GM12878 (cell line): ENCODE results near the gene TREH. TPM values are rescaled to one million over a fixed set of nuclear protein-coding genes. Genes with fewer than 3 reads are reported as not detected.

Experiments
- ATAC-seq: fragments of 200-7000 bp; cut with Tn5 transposase; 3 replicates; pipeline ENCODE4 v1.9.1; 2020; ENCODE audit warnings: mild to moderate bottlenecking, moderate library complexity
- BruUV-seq: library from RNA; stranded (reverse); fragments of 400-500 nt; replicated peaks from 2 replicates; lab custom pipeline; 2021; lab: Mats Ljungman, UMichigan
- CTCF ChIA-PET: fragments of 300-600 bp; sonication (Branson Sonifier 250); formaldehyde crosslinking; extraction: SDS; loops from one replicate; lab custom pipeline; 2021; ENCODE audit warnings: inconsistent platforms; lab: Yijun Ruan, JAX
- POLR2A ChIA-PET: fragments of 350-600 bp; formaldehyde crosslinking; extraction: SDS; loops from one replicate; lab custom pipeline; 2021; ENCODE audit warnings: inconsistent platforms; lab: Charles Lee
- RAD21 ChIA-PET: fragments of 300-600 bp; sonication (Branson Sonifier 250); formaldehyde crosslinking; loops from one replicate; lab custom pipeline; 2023; ENCODE audit warnings: antibody characterized with exemption; ENCODE audit not compliant: unreplicated experiment; lab: Charles Lee
- SMC1A ChIA-PET: fragments of 300-600 bp; sonication (Branson Sonifier 250); formaldehyde crosslinking; loops from one replicate; lab custom pipeline; 2023; ENCODE audit not compliant: unreplicated experiment, uncharacterized antibody; lab: Charles Lee
- DNase-seq: peaks from one replicate; pipeline ENCODE4 v3.0.0-alpha.2; 2011; ENCODE audit warnings: low read depth, low spot score
- FAIRE-seq: peaks from 3 replicates; lab custom pipeline; 2011; peaks lifted over from hg19 to GRCh38; lab: Jason Lieb, UNC
- H2AFZ ChIP-seq: 2 replicates; pipeline ENCODE4 v1.6.0; 2011; ENCODE audit warnings: low read depth, low read length, control low read depth; ENCODE audit not compliant: control insufficient read depth
- H3K27ac ChIP-seq: 2 replicates; pipeline ENCODE4 v1.5.1; 2011; ENCODE audit warnings: control low read depth; ENCODE audit not compliant: control insufficient read depth, insufficient read depth
- H3K27me3 ChIP-seq, 2 experiments: replicated peaks in 1 of 2; 2 replicates each; pipeline versions ENCODE4 v1.6.0 to v1.6.1; 2011; ENCODE audit warnings: low read length in 1 of 2; ENCODE audit not compliant: control insufficient read depth in 2 of 2, insufficient read depth in 2 of 2
- H3K36me3 ChIP-seq, 2 experiments: 2 replicates each; pipeline ENCODE4 v1.5.1; 2011; ENCODE audit warnings: low read length in 1 of 2; ENCODE audit not compliant: control insufficient read depth in 2 of 2, insufficient read depth in 2 of 2
- H3K4me1 ChIP-seq: 2 replicates; pipeline ENCODE4 v1.6.1; 2011; ENCODE audit warnings: mild to moderate bottlenecking, low read length, moderate library complexity, mixed read lengths; ENCODE audit not compliant: control insufficient read depth, insufficient read depth
- H3K4me2 ChIP-seq: 2 replicates; pipeline ENCODE4 v1.6.0; 2011; ENCODE audit warnings: control low read depth; ENCODE audit not compliant: control insufficient read depth, insufficient read depth
- H3K4me3 ChIP-seq: fragments of 200-600 bp; sonication (generic); 2 replicates; pipeline ENCODE4 v1.5.1; 2016
- H3K79me2 ChIP-seq: 2 replicates; pipeline ENCODE4 v1.6.0; 2011; ENCODE audit warnings: low read length; ENCODE audit not compliant: control insufficient read depth, insufficient read depth
- H3K9ac ChIP-seq: 2 replicates; pipeline ENCODE4 v1.8.0; 2011; ENCODE audit warnings: low read length, control low read depth, mixed read lengths; ENCODE audit not compliant: control insufficient read depth, insufficient read depth
- H3K9me3 ChIP-seq: replicated peaks from 3 replicates; pipeline ENCODE4 v1.5.1; 2011; ENCODE audit warnings: mild to moderate bottlenecking, low read length; ENCODE audit not compliant: control insufficient read depth, insufficient read depth
- H4K20me1 ChIP-seq: 2 replicates; pipeline ENCODE4 v1.6.0; 2011; ENCODE audit not compliant: control insufficient read depth, insufficient read depth
- CUX1 ChIP-seq: IDR thresholded peaks from 2 replicates; pipeline ENCODE4 v1.6.1; 2012; ENCODE audit warnings: improper control_type of control experiment, low read depth, low read length; ENCODE audit not compliant: insufficient replicate concordance
- E2F4 ChIP-seq: IDR thresholded peaks from 2 replicates; pipeline ENCODE4 v1.6.1; 2012; ENCODE audit warnings: low read depth, low read length, improper control_type of control experiment
- RAD51 ChIP-seq: fragments of 450-650 bp; IDR thresholded peaks from 2 replicates; pipeline ENCODE4 v1.6.1; 2016; ENCODE audit warnings: moderate library complexity, mild to moderate bottlenecking, inconsistent platforms
- RELA ChIP-seq: fragments of 450-650 bp; IDR thresholded peaks from 2 replicates; pipeline ENCODE4 v1.8.0; 2014; ENCODE audit warnings: borderline replicate concordance; ENCODE audit not compliant: partially characterized antibody
- SUPT20H ChIP-seq: IDR thresholded peaks from 2 replicates; pipeline ENCODE4 v1.6.1; 2011; ENCODE audit warnings: low read depth, mild to moderate bottlenecking, low read length, moderate library complexity, borderline replicate concordance; ENCODE audit not compliant: control insufficient read depth
- SUZ12 ChIP-seq: fragments of 200-600 bp; sonication (generic); IDR thresholded peaks from one replicate; pipeline ENCODE4 v1.6.1; 2018; ENCODE audit warnings: antibody characterized with exemption, mild to moderate bottlenecking; ENCODE audit not compliant: unreplicated experiment
- ZNF24 ChIP-seq: fragments of 450-650 bp; IDR thresholded peaks from 2 replicates; pipeline ENCODE4 v1.6.1; 2017; ENCODE audit warnings: antibody characterized with exemption, mild to moderate bottlenecking
- WGBS: methylation state at CpG from one replicate; pipeline ENCODE4 v1.1.6; 2016; ENCODE audit warnings: low lambda C conversion rate; ENCODE audit not compliant: insufficient replicate concordance, insufficient coverage; ENCODE audit errors: missing lambda C conversion rate; 5-methylcytosine and 5-hydroxymethylcytosine counted together
- in situ Hi-C: fragments of 300-500 bp; cut with MboI; formaldehyde crosslinking; loops from 9 replicates; pipeline ENCODE4 v1.14.3; 2018; ENCODE audit warnings: mixed read lengths
- intact Hi-C: fragments of 100-400 bp; cut with micrococcal nuclease; formaldehyde crosslinking; loops from one replicate; pipeline ENCODE4 v1.14.2; 2022; ENCODE audit not compliant: unreplicated experiment
- polyA plus RNA-seq, 11 experiments: library from polyadenylated mRNA; depleted of rRNA in 4 of 11; unstranded in 6 of 11; stranded (reverse) in 5 of 11; fragments of >200 nt; fragmentation: Nextera tagmentation in 4 of 11; fragmentation: Illumina TruSeq in 1 of 11; extraction: Ambion mirVana in 4 of 11; extraction: Trizol in 1 of 11; gene quantifications; 1 replicate in 1 of 11; 2 replicates in 10 of 11; pipeline versions ENCODE4 v1.2.1 to v1.2.3, GENCODE V29; 2011 to 2016; ENCODE audit warnings: inconsistent platforms in 2 of 11, missing spikeins in 2 of 11, low read depth in 1 of 11
- total RNA-seq, 4 experiments: library from RNA; depleted of rRNA in 3 of 4; stranded (reverse); fragments of >200 nt in 3 of 4; fragmentation: Illumina TruSeq in 1 of 4; extraction: Trizol in 1 of 4; gene quantifications; 2 replicates each; pipeline versions ENCODE4 v1.2.1 to v1.2.3, GENCODE V29; 2013 to 2021
- TF ChIP-seq, protein P1 (sequence below), 3 experiments: IDR thresholded peaks in 2 of 3; conservative IDR thresholded peaks in 1 of 3; 2 replicates each; pipeline ENCODE4 v1.5.1; 2011; ENCODE audit warnings: low read depth in 3 of 3, low read length in 3 of 3, mild to moderate bottlenecking in 3 of 3, control low read depth in 2 of 3, moderate library complexity in 2 of 3, inconsistent platforms in 1 of 3, mixed read lengths in 1 of 3; ENCODE audit not compliant: control insufficient read depth in 2 of 3, insufficient read depth in 1 of 3; ENCODE audit errors: extremely low read depth in 1 of 3

The TREH gene
- total and polyA plus RNA-seq, 10 of the 15 experiments (the other 5 are each of a cell fraction or from before 2014, with no cell fraction given), result not detected

GRCh38 chr11:118677977-118678376, 1.5 kb downstream of the TREH start:
- in situ Hi-C loops, result no loop called here

More at GRCh38 chr11:118677977-118678376, 1.5 kb downstream of the TREH start:
- DNase-seq, result no peak
- POLR2A ChIA-PET, result no interaction called here
- BruUV-seq, result no TSS peak
- CTCF ChIA-PET, result no interaction called here
- Histone ChIP-seq H3K4me3 (no peak overlapping the region), H3K4me2 (no peak overlapping the region), H2AFZ (no peak overlapping the region), H3K9ac (no peak overlapping the region), H3K27ac (no peak overlapping the region), H3K79me2 (no peaks in the 10 kb centered on the region), H3K9me3 (no peaks in the 10 kb centered on the region; the same call in 2 of the 3 replicates), H4K20me1 (no peaks in the 10 kb centered on the region), H3K4me1 (no peaks in the 10 kb centered on the region), H3K27me3 (0 out of 4 replicates have a peak, but pooled peaks cover 0 to 1% of the 10 kb centered on the region in 2 experiments)
- RAD21 ChIA-PET, result no interaction called here
- 66% methylated on average over 6 of the region's 6 CpGs for WGBS
- intact Hi-C loops, result no loop called here
- no peak for FAIRE-seq
- SMC1A ChIA-PET, result no interaction called here
- ATAC-seq, result no peak
- TF ChIP-seq CUX1, result no peak
- no peak for TF ChIP-seq E2F4
- TF ChIP-seq SUPT20H, result no peak
- no peak for TF ChIP-seq SUZ12
- TF ChIP-seq, protein P1, sequence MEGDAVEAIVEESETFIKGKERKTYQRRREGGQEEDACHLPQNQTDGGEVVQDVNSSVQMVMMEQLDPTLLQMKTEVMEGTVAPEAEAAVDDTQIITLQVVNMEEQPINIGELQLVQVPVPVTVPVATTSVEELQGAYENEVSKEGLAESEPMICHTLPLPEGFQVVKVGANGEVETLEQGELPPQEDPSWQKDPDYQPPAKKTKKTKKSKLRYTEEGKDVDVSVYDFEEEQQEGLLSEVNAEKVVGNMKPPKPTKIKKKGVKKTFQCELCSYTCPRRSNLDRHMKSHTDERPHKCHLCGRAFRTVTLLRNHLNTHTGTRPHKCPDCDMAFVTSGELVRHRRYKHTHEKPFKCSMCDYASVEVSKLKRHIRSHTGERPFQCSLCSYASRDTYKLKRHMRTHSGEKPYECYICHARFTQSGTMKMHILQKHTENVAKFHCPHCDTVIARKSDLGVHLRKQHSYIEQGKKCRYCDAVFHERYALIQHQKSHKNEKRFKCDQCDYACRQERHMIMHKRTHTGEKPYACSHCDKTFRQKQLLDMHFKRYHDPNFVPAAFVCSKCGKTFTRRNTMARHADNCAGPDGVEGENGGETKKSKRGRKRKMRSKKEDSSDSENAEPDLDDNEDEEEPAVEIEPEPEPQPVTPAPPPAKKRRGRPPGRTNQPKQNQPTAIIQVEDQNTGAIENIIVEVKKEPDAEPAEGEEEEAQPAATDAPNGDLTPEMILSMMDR (IDR thresholded peaks at IDR 0.05 in 2 of 3, conservative IDR thresholded peaks at IDR 0.05 in 1 of 3; ENCODE audit: control insufficient read depth in 2 of 3, extremely low read depth in 1 of 3, insufficient read depth in 1 of 3, low read depth in 3 of 3, low read length in 3 of 3), result no peak
- no peak for TF ChIP-seq ZNF24
- no peak for TF ChIP-seq RELA
- TF ChIP-seq RAD51, result no peak
- TF ChIP-seq, all 136 proteins: peak for 0
- H3K36me3 ChIP-seq, result no peaks in the 10 kb centered on the region
